Measurements from ENCODE around the gene MACROH2A1.

Gene MACROH2A1

GRCh38 chr5:135396459-135397055, 2.5 kb downstream of the MACROH2A1 start:
- no peak for DNase-seq

- no peak for DNase-seq
These were observed 3.2 kb downstream of the MACROH2A1 start for GRCh38 chr5:135395866-135396265.

- no peak for DNase-seq
These were observed 3.6 kb downstream of the MACROH2A1 start for GRCh38 chr5:135395451-135395850.

GRCh38 chr5:135394095-135394494, 4.9 kb downstream of the MACROH2A1 start:
- DNase-seq: no peak

GRCh38 chr5:135393691-135394090, 5.3 kb downstream of the MACROH2A1 start:
- DNase-seq: no peak

- no peak for DNase-seq
These were observed 5.8 kb downstream of the MACROH2A1 start for GRCh38 chr5:135393229-135393628.

- no peak for DNase-seq
These were observed 6.8 kb downstream of the MACROH2A1 start for GRCh38 chr5:135392256-135392655.

GRCh38 chr5:135391869-135392255, 7.2 kb downstream of the MACROH2A1 start:
- DNase-seq: no peak

- no peak for DNase-seq
These were observed 7.7 kb downstream of the MACROH2A1 start for GRCh38 chr5:135391116-135391868.

GRCh38 chr5:135388860-135389435, 10.1 kb downstream of the MACROH2A1 start:
- DNase-seq: no peak

- DNase-seq: no peak
These were observed 11.4 kb downstream of the MACROH2A1 start for GRCh38 chr5:135387629-135387960.

GRCh38 chr5:135386886-135387628, 12.0 kb downstream of the MACROH2A1 start:
- DNase-seq: no peak

GRCh38 chr5:135386096-135386495, 12.9 kb downstream of the MACROH2A1 start:
- DNase-seq: no peak

- DNase-seq: no peak
These were observed 13.5 kb downstream of the MACROH2A1 start for GRCh38 chr5:135385576-135385975.

- no peak for DNase-seq
These were observed 14.1 kb downstream of the MACROH2A1 start for GRCh38 chr5:135384898-135385297.

GRCh38 chr5:135383803-135384495, 15.1 kb downstream of the MACROH2A1 start:
- DNase-seq: no peak

GRCh38 chr5:135382981-135383380, 16.1 kb downstream of the MACROH2A1 start:
- DNase-seq: no peak

- no peak for DNase-seq
These were observed 16.8 kb downstream of the MACROH2A1 start for GRCh38 chr5:135382106-135382790.

GRCh38 chr5:135379046-135379654, 19.9 kb downstream of the MACROH2A1 start:
- no peak for DNase-seq

- DNase-seq: no peak
These were observed 21.0 kb downstream of the MACROH2A1 start for GRCh38 chr5:135377751-135378680.
